Activated naive CD8-positive, alpha-beta T cell treated with anti-CD3 and anti-CD28 coated beads, Interleukin-2, amount 10 ng/mL, durations not matched to agents 7 days and 5 days (primary cell): ENCODE results near the gene PSME3. TPM values are rescaled to one million over a fixed set of nuclear protein-coding genes. Genes with fewer than 3 reads are reported as not detected.

Experiments used
- ATAC-seq: fragments of 150-1000 bp; cut with Tn5 transposase; one replicate; pipeline ENCODE4 v1.10.0; 2021; ENCODE audit warnings: low read depth, moderate library complexity
- POLR2A ChIA-PET: fragments of 350-600 bp; sonication (Branson Sonifier 250); formaldehyde crosslinking; loops from one replicate; lab custom pipeline; 2021; ENCODE audit warnings: antibody characterized with exemption; lab: Charles Lee
- DNase-seq: peaks from one replicate; pipeline ENCODE4 v3.0.0; 2021
- H3K27ac Mint-ChIP-seq: one replicate; pipeline ENCODE4 v1.8.0; 2022; ENCODE audit warnings: mild to moderate bottlenecking, mixed read lengths
- H3K27me3 Mint-ChIP-seq: one replicate; pipeline ENCODE4 v1.8.0; 2022; ENCODE audit warnings: mild to moderate bottlenecking, moderate library complexity, mixed read lengths
- H3K36me3 Mint-ChIP-seq: one replicate; pipeline ENCODE4 v1.8.0; 2021; ENCODE audit warnings: mild to moderate bottlenecking, mixed read lengths
- H3K4me1 Mint-ChIP-seq: one replicate; pipeline ENCODE4 v1.8.0; 2021; ENCODE audit warnings: mixed read lengths
- H3K4me3 Mint-ChIP-seq: one replicate; pipeline ENCODE4 v1.8.0; 2022; ENCODE audit warnings: mild to moderate bottlenecking, moderate library complexity, mixed read lengths
- H3K9me3 Mint-ChIP-seq: one replicate; pipeline ENCODE4 v1.8.0; 2021; ENCODE audit warnings: mixed read lengths
- total RNA-seq, 2 experiments: library from RNA; stranded (reverse); gene quantifications; one replicate each; pipeline ENCODE4 v1.2.3, GENCODE V29; 2021

PSME3 gene
- total RNA-seq, 2 experiments from 2014 or later: 85.0 to 96.6 TPM

GRCh38 chr17:42830971-42831370 is 2.2 kb upstream of the PSME3 start:
- Mint-ChIP-seq H3K27ac (no peak overlapping the region), H3K27me3 (peaks cover 4% of the 10 kb centered on the region), H3K4me3 (no peak overlapping the region), H3K9me3 (no peaks in the 10 kb centered on the region), H3K36me3 (peaks cover 14% of the 10 kb centered on the region), H3K4me1 (peaks cover 16% of the 10 kb centered on the region)
- DNase-seq (no peak), ATAC-seq (no peak)
- POLR2A ChIA-PET: no interaction called here

- POLR2A ChIA-PET: interaction anchor here (0.9 to 2.8 kb wide), 3 partner anchors 8 to 166 kb away, joined by 4 to 44 read pairs (median 6); partner anchors contain the start of genes BECN1 and RPL27
- peak overlapping the region; percentile 92 for H3K4me3 Mint-ChIP-seq
- H3K27ac Mint-ChIP-seq: peak overlapping the region; percentile 97
- peaks cover 19% of the 10 kb centered on the region for H3K36me3 Mint-ChIP-seq
- H3K9me3 Mint-ChIP-seq: no peaks in the 10 kb centered on the region
- ATAC-seq (peak; percentile 6), DNase-seq (no peak)
- peaks cover 16% of the 10 kb centered on the region for H3K4me1 Mint-ChIP-seq
- H3K27me3 Mint-ChIP-seq: peaks cover 2% of the 10 kb centered on the region
Observed at GRCh38 chr17:42832213-42832933, 824 bp upstream of the PSME3 start.

- H3K9me3 Mint-ChIP-seq: no peaks in the 10 kb centered on the region
- ATAC-seq (no peak), DNase-seq (no peak)
- POLR2A ChIA-PET: interaction anchor here (0.6 to 2.8 kb wide), 7 partner anchors 10 to 164 kb away, joined by 3 to 44 read pairs (median 4); partner anchors contain the start of genes AARSD1, BECN1, CNTD1 and COA3
- H3K27me3 Mint-ChIP-seq: no peaks in the 10 kb centered on the region
- H3K36me3 Mint-ChIP-seq: peaks cover 28% of the 10 kb centered on the region
- peak overlapping the region; percentile 92 for H3K4me3 Mint-ChIP-seq
- peaks cover 19% of the 10 kb centered on the region for H3K4me1 Mint-ChIP-seq
- peak overlapping the region; percentile 97 for H3K27ac Mint-ChIP-seq
Observed at GRCh38 chr17:42833767-42834422, 698 bp downstream of the PSME3 start.

- POLR2A ChIA-PET: no interaction called here
- DNase-seq (no peak), ATAC-seq (no peak)
- H3K4me1 Mint-ChIP-seq: peaks cover 19% of the 10 kb centered on the region
- H3K27me3 Mint-ChIP-seq: no peaks in the 10 kb centered on the region
- H3K4me3 Mint-ChIP-seq: no peak overlapping the region
- no peaks in the 10 kb centered on the region for H3K9me3 Mint-ChIP-seq
- H3K27ac Mint-ChIP-seq: no peak overlapping the region
- H3K36me3 Mint-ChIP-seq: peaks cover 30% of the 10 kb centered on the region
Observed at GRCh38 chr17:42835732-42836131, 2.5 kb downstream of the PSME3 start.

GRCh38 chr17:42841975-42842685 is 8.9 kb downstream of the PSME3 start:
- Mint-ChIP-seq H3K9me3 (no peaks in the 10 kb centered on the region), H3K27ac (no peak overlapping the region), H3K4me1 (peaks cover 12% of the 10 kb centered on the region), H3K4me3 (no peak overlapping the region), H3K27me3 (no peaks in the 10 kb centered on the region), H3K36me3 (peaks cover 11% of the 10 kb centered on the region)
- POLR2A ChIA-PET: interaction anchor here (0.5 to 1.0 kb wide), 2 partner anchors 18 to 139 kb away, joined by 3 read pairs; partner anchors contain the start of gene BECN1
- ATAC-seq: no peak
- no peak for DNase-seq

- Mint-ChIP-seq H3K4me3 (no peak overlapping the region), H3K36me3 (peaks cover 6% of the 10 kb centered on the region), H3K27ac (no peak overlapping the region), H3K27me3 (no peaks in the 10 kb centered on the region), H3K9me3 (no peaks in the 10 kb centered on the region), H3K4me1 (peaks cover 9% of the 10 kb centered on the region)
- ATAC-seq: no peak
- POLR2A ChIA-PET: interaction anchor here (0.5 to 1.4 kb wide), 3 partner anchors 19 to 155 kb away, joined by 3 to 6 read pairs (median 3); partner anchors contain the start of genes BECN1 and RPL27
- DNase-seq: no peak
Observed at GRCh38 chr17:42843358-42843934, 10.2 kb downstream of the PSME3 start.

- POLR2A ChIA-PET: interaction anchor here (1.4 kb wide), 1 partner anchor 154 kb away, joined by 3 read pairs; the partner anchor contains the start of gene RPL27
- no peak for DNase-seq
- ATAC-seq: no peak
Observed at GRCh38 chr17:42844271-42844670, 11.1 kb downstream of the PSME3 start, which contains the start of gene AOC2. TSS of gene AOC2 (plus strand) at chr17:42844580. CDS start at chr17:42844627, 47 bp downstream.

GRCh38 chr17:42844761-42845555 is 11.8 kb downstream of the PSME3 start:
- no peak overlapping the region for H3K27ac Mint-ChIP-seq
- H3K4me1 Mint-ChIP-seq: peaks cover 9% of the 10 kb centered on the region
- no peaks in the 10 kb centered on the region for H3K36me3 Mint-ChIP-seq
- ATAC-seq (no peak), DNase-seq (no peak)
- POLR2A ChIA-PET: interaction anchor here (1.4 to 1.5 kb wide), 2 partner anchors 12 to 153 kb away, joined by 3 to 6 read pairs; partner anchors contain the start of genes PSME3 and RPL27
- H3K9me3 Mint-ChIP-seq: no peaks in the 10 kb centered on the region
- no peak overlapping the region for H3K4me3 Mint-ChIP-seq
- no peaks in the 10 kb centered on the region for H3K27me3 Mint-ChIP-seq

More at GRCh38 chr17:42844271-42844670, 11.1 kb downstream of the PSME3 start, which contains the start of gene AOC2:
- H3K27me3 Mint-ChIP-seq: no peaks in the 10 kb centered on the region
- no peaks in the 10 kb centered on the region for H3K9me3 Mint-ChIP-seq
- no peak within 1 kb of the TSS for H3K4me3 Mint-ChIP-seq
- H3K4me1 Mint-ChIP-seq: peaks cover 9% of the 10 kb centered on the region
- no peaks in the 10 kb centered on the region for H3K36me3 Mint-ChIP-seq
- H3K27ac Mint-ChIP-seq: no peak within 1 kb of the TSS

- peaks cover 9% of the 10 kb centered on the region for H3K4me1 Mint-ChIP-seq
- H3K9me3 Mint-ChIP-seq: no peaks in the 10 kb centered on the region
- no peak overlapping the region for H3K4me3 Mint-ChIP-seq
- DNase-seq (no peak), ATAC-seq (no peak)
- H3K36me3 Mint-ChIP-seq: no peaks in the 10 kb centered on the region
- no peak overlapping the region for H3K27ac Mint-ChIP-seq
- no peaks in the 10 kb centered on the region for H3K27me3 Mint-ChIP-seq
- POLR2A ChIA-PET: interaction anchor here (1.5 kb wide), 1 partner anchor 12 kb away, joined by 6 read pairs; the partner anchor contains the start of gene PSME3
Observed at GRCh38 chr17:42845556-42845917, 12.3 kb downstream of the PSME3 start.

GRCh38 chr17:42845918-42846593 is 12.9 kb downstream of the PSME3 start:
- ATAC-seq: no peak
- Mint-ChIP-seq H3K4me3 (no peak overlapping the region), H3K9me3 (no peaks in the 10 kb centered on the region), H3K27me3 (no peaks in the 10 kb centered on the region), H3K27ac (peak overlapping the region; percentile 76), H3K36me3 (no peaks in the 10 kb centered on the region), H3K4me1 (peaks cover 9% of the 10 kb centered on the region)
- no peak for DNase-seq
- POLR2A ChIA-PET: interaction anchor here (1.5 kb wide), 1 partner anchor 13 kb away, joined by 6 read pairs; the partner anchor contains the start of gene PSME3

GRCh38 chr17:42846594-42847280 is 13.5 kb downstream of the PSME3 start:
- POLR2A ChIA-PET: no interaction called here
- Mint-ChIP-seq H3K27ac (no peak overlapping the region), H3K4me1 (peaks cover 9% of the 10 kb centered on the region), H3K4me3 (no peak overlapping the region), H3K36me3 (no peaks in the 10 kb centered on the region), H3K27me3 (no peaks in the 10 kb centered on the region), H3K9me3 (no peaks in the 10 kb centered on the region)
- ATAC-seq (no peak), DNase-seq (no peak)
